GM13976 (cell line): ENCODE data around the gene OLA1.
A peak's percentile ranks its signal among the peaks of the same experiment; 100 is the strongest.

Source experiments
- DNase-seq: peaks from one replicate; pipeline ENCODE4 v3.0.0; 2012; ENCODE audit warnings: low spot score
- CTCF ChIP-seq: IDR thresholded peaks from 2 replicates; pipeline ENCODE4 v1.5.1; 2012; ENCODE audit warnings: borderline replicate concordance, mild to moderate bottlenecking; ENCODE audit not compliant: insufficient read depth; ENCODE audit errors: extremely low read depth, missing control alignments, control extremely low read depth
- in situ Hi-C: fragments of 300-500 bp; cut with MboI; formaldehyde crosslinking; loops from one replicate; pipeline ENCODE4 v1.12.0; 2022; ENCODE audit warnings: low sequenced_read_pairs, mixed read lengths, inconsistent platforms; ENCODE audit not compliant: unreplicated experiment

OLA1 gene

GRCh38 chr2:174166261-174166660, 82.1 kb downstream of the OLA1 start:
- DNase-seq: no peak
- TF ChIP-seq CTCF: no peak
- in situ Hi-C loops: no loop called here

- in situ Hi-C loops: no loop called here
- TF ChIP-seq CTCF: no peak
- no peak for DNase-seq
These were observed 86.8 kb downstream of the OLA1 start for GRCh38 chr2:174161490-174161889.

DNA sequence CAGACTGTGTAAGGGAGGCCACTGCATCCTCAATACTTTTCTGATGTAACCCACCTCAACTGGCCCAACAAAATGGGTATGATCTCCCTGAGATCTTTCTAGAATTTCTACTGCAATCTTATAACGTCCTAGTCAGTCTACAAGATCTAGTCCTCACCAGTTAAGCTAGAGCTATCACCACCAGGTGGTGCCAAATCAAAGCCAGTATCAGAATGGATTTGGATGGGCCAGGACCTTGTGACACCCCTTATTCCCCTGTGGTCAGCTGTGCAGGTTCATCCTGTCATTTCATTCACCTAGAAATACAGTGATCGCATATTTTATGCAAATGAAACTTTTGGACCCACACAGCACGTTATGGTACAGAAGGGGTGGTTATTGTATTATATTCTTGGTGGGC, 90.3 kb downstream of the OLA1 start:
- in situ Hi-C loops: no loop called here
- peak; percentile 50 for TF ChIP-seq CTCF

GRCh38 chr2:174157053-174157452, 91.3 kb downstream of the OLA1 start:
- TF ChIP-seq CTCF: no peak
- in situ Hi-C loops: no loop called here
- DNase-seq: no peak

More for the DNA sequence above, 90.3 kb downstream of the OLA1 start:
- DNase-seq: peak; percentile 34

- no peak for TF ChIP-seq CTCF
- in situ Hi-C loops: no loop called here
- DNase-seq: no peak
These were observed 94.3 kb downstream of the OLA1 start for GRCh38 chr2:174153757-174154680.

DNA sequence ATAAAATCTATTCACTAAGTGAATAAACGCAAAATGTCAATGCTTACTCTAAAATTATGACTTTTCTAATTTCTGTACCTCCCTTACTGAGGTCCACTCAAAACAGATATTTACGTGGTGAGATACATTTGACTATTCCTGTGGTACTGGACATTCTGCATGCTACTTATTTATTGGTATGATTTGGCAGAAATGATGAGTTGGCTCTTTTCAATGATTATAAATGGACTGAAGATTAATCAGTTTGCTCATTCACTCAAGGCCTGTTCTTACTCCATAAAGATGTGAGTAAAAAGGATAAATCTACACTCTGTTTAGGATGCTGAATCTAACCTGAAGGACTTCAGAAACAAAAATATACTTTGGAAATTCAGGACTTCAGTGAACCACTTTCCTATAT, 98.8 kb downstream of the OLA1 start:
- in situ Hi-C loops: no loop called here
- TF ChIP-seq CTCF: no peak
- no peak for DNase-seq
